LNCaP clone FGC (cell line): ENCODE results near the gene KCTD7.
"Not testable (repeated sequence)": the region's sequence is repeated elsewhere in the genome, so short reads cannot be mapped to it uniquely, and the experiment has no call there.

Experiments used
- DNase-seq: peaks from one replicate; pipeline ENCODE4 v3.0.0-alpha.2; 2011; ENCODE audit warnings: low read depth
- H3K4me3 ChIP-seq: 2 replicates; pipeline ENCODE4 v1.5.1; 2011; ENCODE audit warnings: mild to moderate bottlenecking, low read depth, low read length, control low read depth
- TF ChIP-seq, protein P1 (sequence below): IDR thresholded peaks from 2 replicates; pipeline ENCODE4 v1.5.1; 2012; ENCODE audit warnings: mild to moderate bottlenecking; ENCODE audit not compliant: control insufficient read depth, insufficient read depth; ENCODE audit errors: extremely low read depth

KCTD7 gene

DNA sequence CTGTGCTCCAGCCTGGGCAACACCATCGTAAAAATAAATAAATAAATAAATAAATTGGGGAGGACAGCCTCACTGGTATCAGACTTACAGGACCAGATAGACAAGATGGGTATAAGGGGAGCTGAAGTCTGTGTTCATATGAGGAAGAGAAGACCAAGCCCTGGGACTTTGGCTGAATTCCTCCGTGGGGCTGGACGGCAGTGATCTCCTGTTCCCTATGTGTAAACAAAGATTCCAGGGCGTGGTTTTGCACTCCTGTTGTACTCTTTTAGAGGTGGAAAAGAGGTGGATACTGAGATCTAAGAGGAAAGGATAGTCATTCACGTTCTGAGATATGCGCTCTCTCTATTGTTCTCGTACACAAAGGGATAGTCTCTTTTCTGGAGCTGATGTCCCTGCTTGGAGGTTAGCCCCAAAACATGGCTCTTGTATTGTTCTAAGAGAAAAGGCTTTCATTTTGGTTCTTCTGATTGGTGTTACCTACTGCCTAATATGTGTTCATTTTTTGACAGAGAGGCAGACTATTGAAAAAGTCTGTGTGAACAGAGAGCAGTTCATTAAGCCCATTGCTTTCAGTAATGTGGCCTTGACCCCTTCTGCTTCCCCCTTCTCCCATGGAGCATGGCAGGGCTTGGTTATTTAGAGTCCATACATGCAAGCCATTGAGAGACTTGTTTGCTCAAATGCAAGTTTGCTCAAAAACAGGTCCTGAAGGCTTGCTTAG is 12.3 kb downstream of the KCTD7 start:
- TF ChIP-seq, protein P1, sequence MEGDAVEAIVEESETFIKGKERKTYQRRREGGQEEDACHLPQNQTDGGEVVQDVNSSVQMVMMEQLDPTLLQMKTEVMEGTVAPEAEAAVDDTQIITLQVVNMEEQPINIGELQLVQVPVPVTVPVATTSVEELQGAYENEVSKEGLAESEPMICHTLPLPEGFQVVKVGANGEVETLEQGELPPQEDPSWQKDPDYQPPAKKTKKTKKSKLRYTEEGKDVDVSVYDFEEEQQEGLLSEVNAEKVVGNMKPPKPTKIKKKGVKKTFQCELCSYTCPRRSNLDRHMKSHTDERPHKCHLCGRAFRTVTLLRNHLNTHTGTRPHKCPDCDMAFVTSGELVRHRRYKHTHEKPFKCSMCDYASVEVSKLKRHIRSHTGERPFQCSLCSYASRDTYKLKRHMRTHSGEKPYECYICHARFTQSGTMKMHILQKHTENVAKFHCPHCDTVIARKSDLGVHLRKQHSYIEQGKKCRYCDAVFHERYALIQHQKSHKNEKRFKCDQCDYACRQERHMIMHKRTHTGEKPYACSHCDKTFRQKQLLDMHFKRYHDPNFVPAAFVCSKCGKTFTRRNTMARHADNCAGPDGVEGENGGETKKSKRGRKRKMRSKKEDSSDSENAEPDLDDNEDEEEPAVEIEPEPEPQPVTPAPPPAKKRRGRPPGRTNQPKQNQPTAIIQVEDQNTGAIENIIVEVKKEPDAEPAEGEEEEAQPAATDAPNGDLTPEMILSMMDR, result no peak
- peak; percentile 86 for DNase-seq
- H3K4me3 ChIP-seq, result no peak overlapping the region

DNA sequence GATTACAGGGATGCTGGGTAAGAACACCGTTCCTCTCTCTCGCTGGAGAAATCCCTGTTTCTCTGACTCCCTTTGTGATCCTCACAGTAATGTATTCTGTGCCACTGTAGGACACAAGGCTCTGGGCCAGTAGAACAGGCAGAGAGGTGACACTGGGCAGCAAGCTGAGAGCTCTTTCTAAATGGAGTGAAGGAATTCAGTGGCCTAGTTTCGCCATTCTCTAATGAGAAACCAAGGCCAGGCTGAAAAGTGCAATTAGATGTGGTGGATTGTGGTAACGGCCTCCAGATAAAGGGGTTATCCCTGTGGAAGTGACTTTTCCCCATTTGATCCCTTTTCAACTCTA is 12.8 kb downstream of the KCTD7 start:
- DNase-seq, result no peak
- TF ChIP-seq, protein P1, result no peak
- H3K4me3 ChIP-seq, result no peak overlapping the region

- TF ChIP-seq, protein P1, result no peak
- H3K4me3 ChIP-seq, result no peak overlapping the region
- no peak for DNase-seq
Measured at GRCh38 chr7:66642186-66642585, 13.5 kb downstream of the KCTD7 start.

GRCh38 chr7:66642932-66643331 is 14.3 kb downstream of the KCTD7 start:
- no peak overlapping the region for H3K4me3 ChIP-seq
- TF ChIP-seq, protein P1, result no peak
- no peak for DNase-seq

DNA sequence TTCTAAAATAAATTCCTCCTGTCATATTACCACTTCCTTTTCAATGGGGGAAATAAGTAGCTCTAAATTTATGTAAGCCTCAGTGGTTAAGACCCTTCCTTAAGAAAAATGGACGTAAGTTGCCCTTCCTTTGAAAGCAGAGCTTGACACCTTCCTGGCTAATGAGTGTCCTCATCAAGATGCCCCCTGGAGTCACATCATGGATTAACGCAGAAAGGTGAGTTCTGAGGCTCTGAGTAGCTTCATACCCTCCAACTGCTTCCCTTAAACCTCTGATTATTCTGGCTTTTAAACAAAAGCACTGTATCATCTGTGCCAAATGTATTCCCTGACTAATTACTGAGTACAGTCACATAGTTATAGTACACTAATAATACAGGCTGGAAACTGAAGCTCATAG is 14.7 kb downstream of the KCTD7 start:
- TF ChIP-seq, protein P1, result no peak
- no peak for DNase-seq
- no peak overlapping the region for H3K4me3 ChIP-seq

- not testable (repeated sequence) for H3K4me3 ChIP-seq, DNase-seq
Measured at GRCh38 chr7:66651026-66651425, 22.3 kb downstream of the KCTD7 start.

DNA sequence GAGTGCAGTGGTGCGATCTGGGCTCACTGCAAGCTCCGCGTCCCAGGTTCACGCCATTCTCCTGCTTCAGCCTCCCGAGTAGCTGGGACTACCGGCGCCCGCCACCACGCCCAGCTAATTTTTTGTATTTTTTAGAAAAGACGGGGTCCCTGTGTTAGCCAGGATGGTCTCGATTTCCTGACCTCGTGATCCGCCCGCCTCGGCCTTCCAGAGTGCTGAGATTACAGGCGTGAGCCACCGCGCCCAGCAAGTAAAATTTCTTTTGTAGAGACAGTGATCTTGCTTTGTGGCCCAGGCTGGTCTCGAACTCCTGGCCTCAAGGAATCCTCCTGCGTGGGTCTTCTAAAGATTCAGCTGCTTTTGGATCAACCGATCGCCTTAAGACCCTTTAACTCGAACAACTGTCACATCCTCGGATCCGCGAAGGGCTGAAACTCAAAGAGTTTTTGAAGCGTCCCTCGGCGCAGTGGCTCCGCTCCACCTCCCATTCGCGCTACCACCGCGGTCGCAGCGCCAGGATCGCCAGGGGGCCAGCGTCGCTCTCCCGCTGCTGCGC is 25.1 kb downstream of the KCTD7 start:
- TF ChIP-seq, protein P1, result peak; percentile 22; the same call in 1 of the 2 replicates
- H3K4me3 ChIP-seq, result peak overlapping the region; percentile 71
- DNase-seq, result not testable (repeated sequence)
